ENCODE results near the gene POFUT2. TPM values are rescaled to one million over a fixed set of nuclear protein-coding genes. Genes with fewer than 3 reads are reported as not detected.

Gene POFUT2
- total and polyA plus RNA-seq, 10 donors = 10.5 to 37.0 (median 26.7) TPM

GRCh38 chr21:45251635-45252447, 35.9 kb downstream of the POFUT2 start:
- TF ChIP-seq CTCF (IDR thresholded peaks at IDR 0.05 in 8 of 11, conservative IDR thresholded peaks at IDR 0.05 in 3 of 11) (no peak), POLR2AphosphoS5 (IDR thresholded peaks at IDR 0.05) (no peak), POLR2A (IDR thresholded peaks at IDR 0.05) (no peak)
- peak; percentile 43 for DNase-seq
- Histone ChIP-seq H3K4me3 (no peak overlapping the region), H3K4me1 (peaks cover 0 to 12% (median 2%) of the 10 kb centered on the region in 6 donors), H3K9me3 (no peaks in the 10 kb centered on the region), H3K27ac (no peak overlapping the region), H3K36me3 (no peaks in the 10 kb centered on the region), H3K27me3 (replicated peaks in 1 of 7) (peaks cover 0 to 56% (median 18%) of the 10 kb centered on the region in 7 donors)
- 89 to 96% (median 93%) methylated on average over 23 to 28 of the region's 28 CpGs for WGBS, 5 donors
- intact Hi-C loops (cut with DNase I; ENCODE audit: low total_unique reads) = no loop called here

- Histone ChIP-seq H3K4me3 (no peak overlapping the region), H3K27ac (no peak overlapping the region), H3K4me1 (peaks cover 0 to 4% (median 0%) of the 10 kb centered on the region in 6 donors), H3K27me3 (replicated peaks in 1 of 7) (peaks cover 0 to 55% (median 11%) of the 10 kb centered on the region in 7 donors), H3K9me3 (no peaks in the 10 kb centered on the region), H3K36me3 (no peaks in the 10 kb centered on the region)
- intact Hi-C loops (cut with DNase I; ENCODE audit: low total_unique reads) = no loop called here
- WGBS, 5 donors = 75 to 93% (median 87%) methylated on average over 14 of the region's 14 CpGs
- TF ChIP-seq POLR2AphosphoS5 (IDR thresholded peaks at IDR 0.05) (no peak), CTCF (IDR thresholded peaks at IDR 0.05 in 8 of 11, conservative IDR thresholded peaks at IDR 0.05 in 3 of 11) (no peak), POLR2A (IDR thresholded peaks at IDR 0.05) (no peak)
- DNase-seq = peak; percentile 34
Observed at GRCh38 chr21:45250914-45251634, 36.6 kb downstream of the POFUT2 start.

- TF ChIP-seq POLR2AphosphoS5 (IDR thresholded peaks at IDR 0.05) = no peak
- no peak for TF ChIP-seq POLR2A (IDR thresholded peaks at IDR 0.05)
- TF ChIP-seq CTCF (IDR thresholded peaks at IDR 0.05 in 8 of 11, conservative IDR thresholded peaks at IDR 0.05 in 3 of 11) = no peak
- no peak overlapping the region for H3K27ac ChIP-seq
- H3K4me3 ChIP-seq = no peak overlapping the region
- H3K27me3 ChIP-seq (replicated peaks in 1 of 7) = peaks cover 0 to 53% (median 6%) of the 10 kb centered on the region in 7 donors
- intact Hi-C loops (cut with DNase I; ENCODE audit: low total_unique reads) = no loop called here
- no peaks in the 10 kb centered on the region for H3K36me3 ChIP-seq
- no peaks in the 10 kb centered on the region for H3K9me3 ChIP-seq
- DNase-seq = no peak
- WGBS, 5 donors = 86 to 97% (median 89%) methylated on average over 3 of the region's 3 CpGs
- no peaks in the 10 kb centered on the region for H3K4me1 ChIP-seq
Observed at GRCh38 chr21:45250272-45250671, 37.4 kb downstream of the POFUT2 start.

- DNase-seq = no peak
- H3K27ac ChIP-seq = no peak overlapping the region
- intact Hi-C loops (cut with DNase I; ENCODE audit: low total_unique reads) = no loop called here
- no peaks in the 10 kb centered on the region for H3K4me1 ChIP-seq
- WGBS, 5 donors = 87 to 98% (median 90%) methylated on average over 6 of the region's 6 CpGs
- peaks cover 0 to 52% (median 5%) of the 10 kb centered on the region in 7 donors for H3K27me3 ChIP-seq (replicated peaks in 1 of 7)
- no peak overlapping the region for H3K4me3 ChIP-seq
- H3K9me3 ChIP-seq = no peaks in the 10 kb centered on the region
- no peak for TF ChIP-seq POLR2A (IDR thresholded peaks at IDR 0.05)
- TF ChIP-seq CTCF (IDR thresholded peaks at IDR 0.05 in 8 of 11, conservative IDR thresholded peaks at IDR 0.05 in 3 of 11) = no peak
- no peak for TF ChIP-seq POLR2AphosphoS5 (IDR thresholded peaks at IDR 0.05)
- H3K36me3 ChIP-seq = no peaks in the 10 kb centered on the region
Observed at GRCh38 chr21:45249626-45250025, 38.1 kb downstream of the POFUT2 start.
